Neuron (in vitro differentiated cells): ENCODE results near the gene OVOL3.
"Not testable (repeated sequence)": the region's sequence is repeated elsewhere in the genome, so short reads cannot be mapped to it uniquely, and the experiment has no call there.

ENCODE experiments used
- H2AFZ ChIP-seq: one replicate; pipeline ENCODE4 v1.6.1; 2013; ENCODE audit warnings: low read depth, mild to moderate bottlenecking, inconsistent platforms, low read length, moderate library complexity
- H3K27me3 ChIP-seq: one replicate; pipeline ENCODE4 v1.6.1; 2013; ENCODE audit warnings: low read length; ENCODE audit not compliant: insufficient read depth
- H3K36me3 ChIP-seq: one replicate; pipeline ENCODE4 v1.6.1; 2013; ENCODE audit warnings: low read length; ENCODE audit not compliant: insufficient read depth
- H3K4me1 ChIP-seq: one replicate; pipeline ENCODE4 v1.6.1; 2013; ENCODE audit warnings: low read length; ENCODE audit not compliant: insufficient read depth
- H3K4me3 ChIP-seq: 2 replicates; pipeline ENCODE4 v1.5.1; 2013; ENCODE audit warnings: mild to moderate bottlenecking, low read length, moderate library complexity
- H3K9me3 ChIP-seq: one replicate; pipeline ENCODE4 v1.6.1; 2013; ENCODE audit warnings: low read length

The OVOL3 gene

GRCh38 chr19:36110487-36111199 is at the start of gene OVOL3:
OVOL3 (plus strand) TSS chr19:36111143; CDS start chr19:36111203, 60 bp downstream.
- peaks cover 21% of the 10 kb centered on the region for H3K36me3 ChIP-seq
- peaks cover 15% of the 10 kb centered on the region for H3K4me1 ChIP-seq
- H3K27me3 ChIP-seq = no peaks in the 10 kb centered on the region
- H3K4me3 ChIP-seq = no peak within 1 kb of the TSS
- H2AFZ ChIP-seq = no peak within 1 kb of the TSS
- no peaks in the 10 kb centered on the region for H3K9me3 ChIP-seq

GRCh38 chr19:36061367-36061766 is 49.6 kb upstream of the OVOL3 start:
- no peaks in the 10 kb centered on the region for H3K4me1 ChIP-seq
- no peak overlapping the region for H2AFZ ChIP-seq
- H3K36me3 ChIP-seq = peaks cover 51% of the 10 kb centered on the region
- no peak overlapping the region for H3K4me3 ChIP-seq
- H3K27me3 ChIP-seq = no peaks in the 10 kb centered on the region
- no peaks in the 10 kb centered on the region for H3K9me3 ChIP-seq

GRCh38 chr19:36064826-36065225 is 46.1 kb upstream of the OVOL3 start:
- H3K4me3 ChIP-seq = no peak overlapping the region
- no peaks in the 10 kb centered on the region for H3K9me3 ChIP-seq
- no peaks in the 10 kb centered on the region for H3K4me1 ChIP-seq
- H2AFZ ChIP-seq = no peak overlapping the region
- peaks cover 55% of the 10 kb centered on the region for H3K36me3 ChIP-seq
- no peaks in the 10 kb centered on the region for H3K27me3 ChIP-seq

- H3K36me3 ChIP-seq = peaks cover 59% of the 10 kb centered on the region
- H3K27me3 ChIP-seq = no peaks in the 10 kb centered on the region
- H3K4me3 ChIP-seq = no peak overlapping the region
- H2AFZ ChIP-seq = no peak overlapping the region
- no peaks in the 10 kb centered on the region for H3K9me3 ChIP-seq
- no peaks in the 10 kb centered on the region for H3K4me1 ChIP-seq
These were observed 43.3 kb upstream of the OVOL3 start for GRCh38 chr19:36067681-36068080.

GRCh38 chr19:36068810-36069499 is 42.0 kb upstream of the OVOL3 start:
- not testable (repeated sequence) for H2AFZ ChIP-seq, H3K4me3 ChIP-seq, H3K4me1 ChIP-seq, H3K27me3 ChIP-seq, H3K9me3 ChIP-seq
- H3K36me3 ChIP-seq = peaks cover 63% of the 10 kb centered on the region

GRCh38 chr19:36072081-36072480 is 38.9 kb upstream of the OVOL3 start:
- Histone ChIP-seq H3K9me3 (no peaks in the 10 kb centered on the region), H3K27me3 (no peaks in the 10 kb centered on the region), H3K36me3 (peaks cover 59% of the 10 kb centered on the region), H3K4me3 (no peak overlapping the region), H2AFZ (no peak overlapping the region), H3K4me1 (no peaks in the 10 kb centered on the region)

GRCh38 chr19:36073121-36073876 is 37.6 kb upstream of the OVOL3 start:
- Histone ChIP-seq H3K36me3 (peaks cover 51% of the 10 kb centered on the region), H3K27me3 (no peaks in the 10 kb centered on the region), H3K4me1 (no peaks in the 10 kb centered on the region), H3K9me3 (no peaks in the 10 kb centered on the region), H2AFZ (no peak overlapping the region), H3K4me3 (no peak overlapping the region)

- no peaks in the 10 kb centered on the region for H3K9me3 ChIP-seq
- H3K4me3 ChIP-seq = no peak overlapping the region
- no peak overlapping the region for H2AFZ ChIP-seq
- H3K36me3 ChIP-seq = peaks cover 57% of the 10 kb centered on the region
- no peaks in the 10 kb centered on the region for H3K27me3 ChIP-seq
- no peaks in the 10 kb centered on the region for H3K4me1 ChIP-seq
These were observed 31.5 kb upstream of the OVOL3 start for GRCh38 chr19:36079389-36079945.

GRCh38 chr19:36081385-36081784 is 29.6 kb upstream of the OVOL3 start:
- Histone ChIP-seq H3K4me3 (no peak overlapping the region), H3K4me1 (no peaks in the 10 kb centered on the region), H3K36me3 (peaks cover 61% of the 10 kb centered on the region), H3K27me3 (no peaks in the 10 kb centered on the region), H2AFZ (no peak overlapping the region), H3K9me3 (no peaks in the 10 kb centered on the region)

- Histone ChIP-seq H3K4me1 (no peaks in the 10 kb centered on the region), H3K4me3 (no peak overlapping the region), H3K36me3 (peaks cover 64% of the 10 kb centered on the region), H2AFZ (no peak overlapping the region), H3K9me3 (no peaks in the 10 kb centered on the region), H3K27me3 (no peaks in the 10 kb centered on the region)
These were observed 29.0 kb upstream of the OVOL3 start for GRCh38 chr19:36081894-36082293.

- Histone ChIP-seq H2AFZ (no peak overlapping the region), H3K4me1 (no peaks in the 10 kb centered on the region), H3K9me3 (no peaks in the 10 kb centered on the region), H3K36me3 (peaks cover 65% of the 10 kb centered on the region), H3K27me3 (no peaks in the 10 kb centered on the region), H3K4me3 (no peak overlapping the region)
These were observed 28.0 kb upstream of the OVOL3 start for GRCh38 chr19:36082916-36083315.

- Histone ChIP-seq H3K36me3 (peaks cover 72% of the 10 kb centered on the region), H3K4me1 (no peaks in the 10 kb centered on the region), H3K9me3 (no peaks in the 10 kb centered on the region), H2AFZ (no peak overlapping the region), H3K4me3 (no peak overlapping the region), H3K27me3 (no peaks in the 10 kb centered on the region)
These were observed 26.5 kb upstream of the OVOL3 start for GRCh38 chr19:36084231-36085009.
